ENCODE results near the gene TARBP1.

DNA sequence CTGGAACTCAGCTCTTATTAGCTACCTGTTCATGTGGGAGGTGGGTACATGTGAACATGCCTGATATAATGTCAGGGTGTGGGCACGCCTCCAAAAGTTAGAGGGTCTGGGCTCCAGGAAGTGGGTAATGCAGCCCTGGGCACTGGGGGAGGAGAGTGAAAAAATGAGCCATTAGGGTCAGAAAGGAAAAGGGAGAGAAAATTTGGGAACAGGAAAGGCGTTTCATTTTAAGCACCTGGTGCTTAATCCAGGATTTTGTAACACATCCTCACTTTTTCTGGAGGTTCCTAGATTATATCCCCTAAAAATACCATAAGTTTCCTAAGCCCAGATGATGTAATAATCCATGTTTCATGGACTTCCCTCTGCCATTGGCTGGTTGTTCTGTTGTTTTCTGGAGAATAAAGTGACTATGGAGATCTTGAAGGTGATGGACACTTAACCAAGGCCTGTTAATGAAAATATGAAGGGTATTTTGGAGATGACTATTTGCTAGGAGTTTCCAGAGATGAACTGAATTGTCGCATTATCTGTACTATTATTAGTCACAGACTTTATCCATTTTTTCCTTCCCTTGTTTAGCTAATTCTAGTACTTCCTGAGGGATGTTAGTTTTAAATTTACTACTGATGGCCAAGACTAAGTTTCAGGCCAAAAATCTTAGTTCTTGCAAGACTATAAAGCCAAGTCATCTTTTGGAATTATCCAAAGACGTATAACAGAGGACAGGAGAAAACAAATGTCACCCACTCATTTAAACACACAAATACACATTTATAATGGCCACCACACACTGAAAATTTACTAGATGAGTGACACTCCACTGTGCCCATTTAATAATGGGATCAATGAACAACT is 24.4 kb upstream of the TARBP1 start:
- TF ChIP-seq, protein P1, sequence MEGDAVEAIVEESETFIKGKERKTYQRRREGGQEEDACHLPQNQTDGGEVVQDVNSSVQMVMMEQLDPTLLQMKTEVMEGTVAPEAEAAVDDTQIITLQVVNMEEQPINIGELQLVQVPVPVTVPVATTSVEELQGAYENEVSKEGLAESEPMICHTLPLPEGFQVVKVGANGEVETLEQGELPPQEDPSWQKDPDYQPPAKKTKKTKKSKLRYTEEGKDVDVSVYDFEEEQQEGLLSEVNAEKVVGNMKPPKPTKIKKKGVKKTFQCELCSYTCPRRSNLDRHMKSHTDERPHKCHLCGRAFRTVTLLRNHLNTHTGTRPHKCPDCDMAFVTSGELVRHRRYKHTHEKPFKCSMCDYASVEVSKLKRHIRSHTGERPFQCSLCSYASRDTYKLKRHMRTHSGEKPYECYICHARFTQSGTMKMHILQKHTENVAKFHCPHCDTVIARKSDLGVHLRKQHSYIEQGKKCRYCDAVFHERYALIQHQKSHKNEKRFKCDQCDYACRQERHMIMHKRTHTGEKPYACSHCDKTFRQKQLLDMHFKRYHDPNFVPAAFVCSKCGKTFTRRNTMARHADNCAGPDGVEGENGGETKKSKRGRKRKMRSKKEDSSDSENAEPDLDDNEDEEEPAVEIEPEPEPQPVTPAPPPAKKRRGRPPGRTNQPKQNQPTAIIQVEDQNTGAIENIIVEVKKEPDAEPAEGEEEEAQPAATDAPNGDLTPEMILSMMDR (IDR thresholded peaks at IDR 0.05) = no peak
- TF ChIP-seq POLR2A (IDR thresholded peaks at IDR 0.05; ENCODE audit: low read depth) (no peak), EP300 (IDR thresholded peaks at IDR 0.05) (no peak), POLR2AphosphoS5 (IDR thresholded peaks at IDR 0.05) (no peak)
